DND-41 (cell line): ENCODE data around the gene STARD3.

Source experiments
- ATAC-seq: fragments of 200-7000 bp; cut with Tn5 transposase; 3 replicates; pipeline ENCODE4 v1.9.1; 2021; ENCODE audit warnings: low read depth; ENCODE audit not compliant: insufficient read depth
- DNase-seq: peaks from one replicate; pipeline ENCODE4 v3.0.0-alpha.2; 2020
- H2AFZ ChIP-seq: 2 replicates; pipeline ENCODE4 v1.6.0; 2012; ENCODE audit warnings: low read depth, low read length
- H3K27ac ChIP-seq: 2 replicates; pipeline ENCODE4 v1.5.1; 2012; ENCODE audit warnings: low read length, inconsistent platforms
- H3K27me3 ChIP-seq: fragments of 200-600 bp; sonication (generic); 2 replicates; pipeline ENCODE4 v1.6.0; 2012; ENCODE audit warnings: low read length, mild to moderate bottlenecking, inconsistent platforms; ENCODE audit not compliant: insufficient read depth, poor library complexity
- H3K36me3 ChIP-seq: 2 replicates; pipeline ENCODE4 v1.5.1; 2012; ENCODE audit warnings: low read length, inconsistent platforms; ENCODE audit not compliant: insufficient read depth
- H3K4me1 ChIP-seq: 2 replicates; pipeline ENCODE4 v1.5.1; 2012; ENCODE audit warnings: mild to moderate bottlenecking, low read length; ENCODE audit not compliant: insufficient read depth
- H3K4me2 ChIP-seq: 2 replicates; pipeline ENCODE4 v1.6.0; 2012; ENCODE audit warnings: mild to moderate bottlenecking, moderate library complexity, low read length, inconsistent platforms; ENCODE audit not compliant: insufficient read depth
- H3K4me3 ChIP-seq, 2 experiments: fragments of 200-600 bp in 1 of 2; shearing (Covaris generic) in 1 of 2; 2 replicates each; pipeline ENCODE4 v1.5.1; 2012 to 2016; ENCODE audit warnings: inconsistent platforms in 2 of 2, low read length in 2 of 2, mild to moderate bottlenecking in 2 of 2, low read depth in 1 of 2, moderate library complexity in 1 of 2
- H3K79me2 ChIP-seq: 2 replicates; pipeline ENCODE4 v1.6.0; 2012; ENCODE audit warnings: low read length, inconsistent platforms; ENCODE audit not compliant: insufficient read depth
- H3K9ac ChIP-seq: 2 replicates; pipeline ENCODE4 v1.6.0; 2012; ENCODE audit warnings: low read depth, mild to moderate bottlenecking, inconsistent platforms, low read length, moderate library complexity
- H3K9me3 ChIP-seq: 2 replicates; pipeline ENCODE4 v1.5.1; 2012; ENCODE audit warnings: low read length, moderate library complexity, mild to moderate bottlenecking, inconsistent platforms; ENCODE audit not compliant: insufficient read depth, severe bottlenecking
- H4K20me1 ChIP-seq: 2 replicates; pipeline ENCODE4 v1.6.0; 2012; ENCODE audit warnings: low read length; ENCODE audit not compliant: insufficient read depth
- EZH2 ChIP-seq: IDR thresholded peaks from 3 replicates; pipeline ENCODE4 v1.6.1; 2012; ENCODE audit warnings: borderline replicate concordance, low read depth, mild to moderate bottlenecking, moderate library complexity, low read length, inconsistent platforms; ENCODE audit not compliant: severe bottlenecking
- TF ChIP-seq, protein P1 (sequence below): IDR thresholded peaks from 2 replicates; pipeline ENCODE4 v1.5.1; 2012; ENCODE audit warnings: borderline replicate concordance, low read length, moderate library complexity, mild to moderate bottlenecking; ENCODE audit not compliant: poor library complexity, severe bottlenecking; ENCODE audit errors: extremely low read depth

Gene STARD3

DNA sequence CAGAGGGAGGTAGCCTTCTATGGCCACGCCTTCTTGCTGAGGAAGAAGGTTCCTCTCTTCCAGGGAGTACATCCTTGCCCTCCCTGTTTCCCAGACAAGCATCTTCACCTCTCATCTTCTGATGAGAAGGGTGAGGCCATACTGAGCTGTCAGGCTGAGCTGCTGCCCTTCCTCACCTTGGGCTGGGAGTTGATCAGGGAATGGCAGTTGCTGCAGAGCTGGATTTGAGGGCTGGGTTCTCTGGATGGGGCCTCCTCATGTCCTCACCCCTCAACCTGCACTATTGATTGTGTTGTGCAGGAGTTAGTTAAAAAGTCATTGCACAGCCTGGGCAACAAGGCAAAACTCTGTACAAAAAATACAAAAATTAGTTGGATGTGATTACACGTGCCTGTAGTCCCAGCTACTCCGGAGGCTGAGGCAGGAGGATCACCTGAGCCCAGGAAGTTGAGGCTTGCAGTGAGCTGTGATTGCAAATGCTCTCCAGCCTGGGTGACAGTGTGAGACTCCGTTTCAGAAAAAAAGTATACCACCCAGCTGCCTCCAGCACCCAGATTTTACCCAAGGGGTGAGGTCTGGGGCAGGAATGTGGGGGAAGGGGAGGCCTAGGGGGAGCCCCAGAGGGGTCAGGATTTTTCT lies 65.0 kb downstream of the STARD3 start:
- ATAC-seq = no peak
- H3K9me3 ChIP-seq = no peaks in the 10 kb centered on the region
- H3K9ac ChIP-seq = no peak overlapping the region
- H3K79me2 ChIP-seq = no peaks in the 10 kb centered on the region
- no peaks in the 10 kb centered on the region for H3K36me3 ChIP-seq
- H3K4me2 ChIP-seq = no peak overlapping the region
- TF ChIP-seq EZH2 = no peak
- TF ChIP-seq, protein P1, sequence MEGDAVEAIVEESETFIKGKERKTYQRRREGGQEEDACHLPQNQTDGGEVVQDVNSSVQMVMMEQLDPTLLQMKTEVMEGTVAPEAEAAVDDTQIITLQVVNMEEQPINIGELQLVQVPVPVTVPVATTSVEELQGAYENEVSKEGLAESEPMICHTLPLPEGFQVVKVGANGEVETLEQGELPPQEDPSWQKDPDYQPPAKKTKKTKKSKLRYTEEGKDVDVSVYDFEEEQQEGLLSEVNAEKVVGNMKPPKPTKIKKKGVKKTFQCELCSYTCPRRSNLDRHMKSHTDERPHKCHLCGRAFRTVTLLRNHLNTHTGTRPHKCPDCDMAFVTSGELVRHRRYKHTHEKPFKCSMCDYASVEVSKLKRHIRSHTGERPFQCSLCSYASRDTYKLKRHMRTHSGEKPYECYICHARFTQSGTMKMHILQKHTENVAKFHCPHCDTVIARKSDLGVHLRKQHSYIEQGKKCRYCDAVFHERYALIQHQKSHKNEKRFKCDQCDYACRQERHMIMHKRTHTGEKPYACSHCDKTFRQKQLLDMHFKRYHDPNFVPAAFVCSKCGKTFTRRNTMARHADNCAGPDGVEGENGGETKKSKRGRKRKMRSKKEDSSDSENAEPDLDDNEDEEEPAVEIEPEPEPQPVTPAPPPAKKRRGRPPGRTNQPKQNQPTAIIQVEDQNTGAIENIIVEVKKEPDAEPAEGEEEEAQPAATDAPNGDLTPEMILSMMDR = no peak
- DNase-seq = no peak
- no peak overlapping the region for H2AFZ ChIP-seq
- no peaks in the 10 kb centered on the region for H3K4me1 ChIP-seq
- H3K4me3 ChIP-seq = no peak overlapping the region
- no peak overlapping the region for H3K27ac ChIP-seq
- H3K27me3 ChIP-seq = no peaks in the 10 kb centered on the region
- no peaks in the 10 kb centered on the region for H4K20me1 ChIP-seq

DNA sequence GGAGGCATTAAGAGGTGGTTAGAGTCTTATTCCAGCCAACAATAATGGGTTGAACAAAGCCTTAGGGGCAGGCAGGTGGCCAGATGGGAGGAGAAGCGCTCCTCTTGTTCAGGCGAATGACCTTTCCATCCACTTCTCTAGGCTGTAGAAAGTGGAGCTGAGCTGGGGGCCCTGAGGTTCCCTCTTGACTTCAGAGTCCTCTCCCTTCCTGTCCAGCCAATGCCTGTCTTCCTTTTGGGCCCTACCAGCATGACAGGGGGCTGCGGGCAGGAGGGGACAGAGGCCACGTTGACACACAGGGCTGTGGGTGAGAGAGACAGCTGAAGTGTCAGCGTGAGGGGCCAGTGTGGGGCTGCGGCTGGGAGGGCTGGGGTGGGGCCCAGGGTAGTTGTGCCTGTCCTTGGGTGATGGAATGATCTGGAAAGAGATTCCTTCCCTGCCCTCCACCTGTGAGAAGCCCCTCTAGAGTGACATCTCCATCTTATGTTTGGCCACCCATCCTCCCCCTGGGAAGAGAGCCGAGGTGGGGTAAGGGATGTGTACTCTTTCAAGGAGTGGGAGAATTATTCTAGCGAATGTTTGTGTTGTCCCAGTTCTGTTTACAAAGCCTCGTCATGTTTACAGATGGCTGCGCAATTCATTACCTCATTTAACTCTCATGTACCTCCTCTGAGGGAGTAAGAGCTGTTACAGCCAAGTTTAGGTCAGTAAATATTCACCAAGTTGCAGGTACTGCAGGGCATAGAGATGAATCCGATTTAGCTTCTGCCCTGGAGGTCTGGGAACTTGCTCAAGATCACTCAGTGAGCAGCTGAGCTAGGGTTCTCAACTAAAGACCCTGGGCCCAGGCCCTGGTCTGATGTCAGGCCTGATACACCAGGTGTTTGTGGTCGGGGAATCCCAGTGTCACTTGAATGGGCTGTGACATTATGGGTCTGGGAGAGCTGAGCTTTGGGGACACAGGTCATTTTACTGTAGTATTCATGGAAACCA lies 66.3 kb downstream of the STARD3 start:
- Histone ChIP-seq H3K9me3 (no peaks in the 10 kb centered on the region), H3K27ac (no peak overlapping the region), H3K27me3 (no peaks in the 10 kb centered on the region), H2AFZ (no peak overlapping the region), H3K4me1 (no peaks in the 10 kb centered on the region), H3K79me2 (no peaks in the 10 kb centered on the region), H3K36me3 (no peaks in the 10 kb centered on the region), H4K20me1 (no peaks in the 10 kb centered on the region), H3K4me2 (no peak overlapping the region), H3K4me3 (no peak overlapping the region), H3K9ac (no peak overlapping the region)
- ATAC-seq (no peak), DNase-seq (no peak)
- no peak for TF ChIP-seq EZH2
- TF ChIP-seq, protein P1 = no peak

DNA sequence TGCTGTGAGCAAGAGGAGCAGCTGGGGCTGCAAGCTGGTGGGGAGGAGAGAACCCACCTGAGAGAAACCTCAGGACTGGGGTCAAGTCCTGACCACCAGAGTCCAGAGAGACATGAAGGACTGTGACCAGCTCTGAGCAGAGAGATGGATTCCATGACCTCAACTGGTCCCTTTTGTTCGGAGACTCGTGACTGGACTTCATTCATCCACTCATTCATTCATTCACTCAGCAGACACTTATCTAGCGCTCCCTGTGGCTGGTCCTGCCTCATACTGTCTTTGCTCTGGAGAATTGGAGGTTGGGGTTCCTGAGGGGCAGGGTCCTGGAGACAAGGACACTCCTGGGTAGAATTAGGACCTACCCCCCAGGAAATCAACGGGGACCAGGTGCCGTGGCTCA lies 67.0 kb downstream of the STARD3 start:
- Histone ChIP-seq H4K20me1 (no peaks in the 10 kb centered on the region), H3K4me1 (no peaks in the 10 kb centered on the region), H2AFZ (no peak overlapping the region), H3K27ac (no peak overlapping the region), H3K36me3 (no peaks in the 10 kb centered on the region), H3K4me2 (no peak overlapping the region), H3K9ac (no peak overlapping the region), H3K27me3 (no peaks in the 10 kb centered on the region), H3K4me3 (no peak overlapping the region), H3K9me3 (no peaks in the 10 kb centered on the region), H3K79me2 (no peaks in the 10 kb centered on the region)
- DNase-seq (no peak), ATAC-seq (no peak)
- TF ChIP-seq EZH2 = no peak
- TF ChIP-seq, protein P1 = no peak
